Measurements from ENCODE around the gene APP.

- TF ChIP-seq CTCF (IDR thresholded peaks at IDR 0.05) (no peak), POLR2A (IDR thresholded peaks at IDR 0.05) (no peak)
Observed at GRCh38 chr21:25867061-25867460, 303.5 kb downstream of the APP start.
